Loucy (cell line): Measurements from ENCODE around the gene YY1AP1.
"Not testable (repeated sequence)": the region's sequence is repeated elsewhere in the genome, so short reads cannot be mapped to it uniquely, and the experiment has no call there.

ENCODE experiments used
- CTCF ChIP-seq: fragments of 200-600 bp; sonication (generic); conservative IDR thresholded peaks from 2 replicates; pipeline ENCODE4 v1.5.1; 2014; ENCODE audit warnings: mild to moderate bottlenecking, antibody characterized with exemption, low read length
- EZH2phosphoT487 ChIP-seq: fragments of 200-600 bp; IDR thresholded peaks from 2 replicates; pipeline ENCODE4 v1.6.1; 2018; ENCODE audit warnings: antibody characterized with exemption, mild to moderate bottlenecking, moderate library complexity, borderline replicate concordance

GRCh38 chr1:155718524-155719115 is 30.0 kb upstream of the YY1AP1 start:
- not testable (repeated sequence) for TF ChIP-seq EZH2phosphoT487, CTCF
